Stimulated activated CD8-positive, alpha-beta memory T cell treated with anti-CD3 and anti-CD28 coated beads, Interleukin-7, amount 100 ng/mL, for 1 hour (primary cell): Measurements from ENCODE around the gene FAM219A.

Experiments used
- DNase-seq, 2 donors: peaks; one replicate each; pipeline ENCODE4 v3.0.0-alpha.2; 2020; ENCODE audit warnings: low read depth in 2 of 2

Gene FAM219A, protein sequence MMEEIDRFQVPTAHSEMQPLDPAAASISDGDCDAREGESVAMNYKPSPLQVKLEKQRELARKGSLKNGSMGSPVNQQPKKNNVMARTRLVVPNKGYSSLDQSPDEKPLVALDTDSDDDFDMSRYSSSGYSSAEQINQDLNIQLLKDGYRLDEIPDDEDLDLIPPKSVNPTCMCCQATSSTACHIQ

DNA sequence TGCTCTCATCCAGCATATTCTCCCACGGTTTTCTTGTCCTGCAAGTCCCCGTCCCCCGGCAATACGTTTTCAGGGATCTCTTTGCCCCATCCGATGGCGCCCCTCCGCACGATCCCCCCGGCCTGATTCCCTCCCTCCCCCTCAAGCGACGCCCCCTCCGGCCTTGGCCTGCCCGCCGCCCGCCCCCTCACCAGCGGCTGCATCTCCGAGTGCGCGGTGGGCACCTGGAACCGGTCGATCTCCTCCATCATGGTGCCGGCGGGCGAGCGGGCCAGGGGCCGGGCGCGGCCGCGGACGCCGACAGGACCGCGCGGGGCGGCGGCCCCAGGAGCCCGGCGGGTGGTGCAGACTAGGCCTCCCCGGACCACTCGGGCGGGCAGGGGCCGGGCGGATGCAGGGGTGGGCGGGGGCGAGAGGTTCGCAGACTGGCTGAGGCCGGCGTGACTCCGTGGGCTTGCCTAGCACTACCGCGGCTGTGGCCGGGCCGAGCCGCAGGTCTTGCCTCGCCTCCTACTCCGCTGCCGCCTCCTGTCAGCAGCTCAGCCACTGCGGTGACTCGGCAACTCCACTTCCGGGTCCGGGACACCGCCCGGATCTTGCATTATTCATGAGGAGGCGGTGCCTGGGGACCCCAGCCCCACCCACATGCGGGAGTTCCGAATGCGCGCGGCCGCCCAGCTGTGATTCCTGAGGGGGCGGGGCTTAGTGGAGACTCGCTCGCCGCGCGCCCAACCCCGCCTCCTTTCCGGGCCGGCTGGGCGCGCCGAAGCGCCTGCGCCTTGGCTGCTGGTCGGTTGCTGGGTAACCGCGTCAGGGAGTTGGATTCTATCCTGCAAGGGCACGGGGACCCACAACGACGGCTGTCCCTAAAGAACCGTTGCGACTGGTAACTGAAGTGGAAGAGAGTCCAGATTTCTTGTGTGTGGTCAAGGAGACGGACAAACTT, at the start of gene FAM219A, which contains the start of gene DNAI1:
Gene FAM219A, minus strand, starts transcription at position 558 of the 946 bp plus-strand sequence. Its CDS starts 307 bp downstream, at position 251.
Gene DNAI1, plus strand, starts transcription at position 793 of the 946 bp plus-strand sequence. CDS start 201 bp downstream, outside the sequence.
- DNase-seq: peak; percentile 98

DNA sequence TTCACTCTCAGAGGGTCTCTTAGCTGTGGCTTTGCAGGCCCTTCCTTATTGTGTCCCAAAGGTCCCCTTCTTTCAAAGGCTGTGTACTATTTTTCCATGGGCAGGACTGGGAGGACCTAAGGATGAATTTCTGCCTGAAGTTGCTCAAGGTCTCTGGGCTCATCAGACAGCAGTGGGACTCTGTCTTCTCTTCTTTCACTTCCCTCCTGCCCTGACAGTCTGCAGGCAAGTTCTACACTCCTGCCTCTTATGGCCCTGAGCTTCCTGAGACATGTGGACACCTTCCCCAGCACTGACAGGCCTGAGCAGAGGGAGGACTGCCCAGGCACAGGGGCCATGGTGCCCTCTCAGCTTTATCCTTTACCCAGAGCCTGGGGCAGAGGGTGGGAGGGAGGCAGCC, 49.6 kb upstream of the FAM219A start:
- no peak for DNase-seq

DNA sequence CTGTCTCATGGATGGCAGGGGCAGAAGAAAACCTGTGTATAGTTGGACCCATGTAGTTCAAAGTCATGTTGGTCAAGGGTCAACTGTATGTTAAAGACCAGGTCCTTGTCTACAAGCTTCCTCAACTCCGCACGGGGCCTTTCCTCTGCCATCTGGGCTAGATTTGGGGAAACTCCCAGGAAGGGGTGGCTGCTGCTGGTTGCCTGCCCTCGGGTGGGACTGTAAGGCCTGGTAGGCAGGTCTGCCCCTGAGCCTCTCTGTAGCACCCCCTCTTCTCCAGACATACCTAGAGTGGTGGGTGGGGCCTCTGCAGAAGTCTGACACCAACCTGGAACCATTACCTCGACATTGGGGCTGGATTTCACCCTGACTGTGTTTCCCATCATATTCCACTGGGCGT, 49.2 kb upstream of the FAM219A start:
- no peak for DNase-seq

DNA sequence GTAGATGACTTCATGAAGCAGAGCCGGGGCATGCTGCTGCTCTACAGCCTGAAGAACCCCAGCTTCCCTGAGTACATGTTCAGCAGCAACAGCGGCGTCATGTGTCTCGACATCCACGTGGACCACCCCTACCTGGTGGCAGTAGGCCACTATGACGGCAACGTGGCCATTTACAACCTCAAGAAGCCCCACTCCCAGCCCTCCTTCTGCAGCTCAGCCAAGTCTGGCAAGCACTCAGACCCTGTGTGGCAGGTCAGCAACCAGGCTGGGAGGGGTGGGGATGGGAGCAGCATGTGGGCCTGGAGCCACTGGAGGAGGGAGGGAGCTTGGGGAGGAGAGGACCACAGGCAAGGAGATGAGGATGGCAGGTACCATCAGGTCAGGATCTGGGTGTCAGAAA, 48.3 kb upstream of the FAM219A start:
- no peak for DNase-seq

DNA sequence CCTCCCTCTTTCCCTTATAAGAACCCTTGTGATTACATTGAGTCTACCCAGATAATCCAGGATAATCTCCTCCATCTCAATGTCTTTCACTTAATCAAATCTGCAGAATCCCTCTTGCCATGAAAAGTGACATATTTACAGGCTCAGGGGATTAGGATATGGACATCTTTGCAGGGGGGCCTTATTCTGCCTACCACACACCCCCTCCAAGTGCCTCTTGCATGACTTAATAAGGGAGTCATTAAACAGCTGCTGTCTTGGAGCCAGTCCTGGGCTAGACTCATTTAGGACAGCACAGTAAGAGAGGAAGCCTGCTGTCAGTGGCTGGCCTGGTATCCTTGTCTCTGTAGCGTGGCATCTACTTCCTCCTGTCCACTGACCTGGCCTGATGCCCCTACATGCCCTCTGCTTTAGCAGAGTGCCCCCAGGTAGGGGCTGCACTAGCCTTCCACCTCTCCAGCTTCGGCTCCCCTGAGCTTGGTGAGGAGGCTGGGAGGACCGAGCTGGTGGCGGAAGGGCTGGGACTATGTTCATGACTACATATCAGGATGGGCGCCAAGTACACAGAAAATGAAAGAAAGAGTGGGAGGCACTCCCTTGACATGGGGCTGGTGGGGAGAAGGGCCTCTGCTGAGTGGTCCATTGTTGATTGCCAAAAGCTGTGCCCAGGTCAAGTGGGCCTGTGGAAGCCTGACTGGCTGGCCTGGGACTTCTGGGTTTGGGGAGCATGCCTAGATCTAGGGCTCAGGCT, 47.2 kb upstream of the FAM219A start:
- no peak for DNase-seq

DNA sequence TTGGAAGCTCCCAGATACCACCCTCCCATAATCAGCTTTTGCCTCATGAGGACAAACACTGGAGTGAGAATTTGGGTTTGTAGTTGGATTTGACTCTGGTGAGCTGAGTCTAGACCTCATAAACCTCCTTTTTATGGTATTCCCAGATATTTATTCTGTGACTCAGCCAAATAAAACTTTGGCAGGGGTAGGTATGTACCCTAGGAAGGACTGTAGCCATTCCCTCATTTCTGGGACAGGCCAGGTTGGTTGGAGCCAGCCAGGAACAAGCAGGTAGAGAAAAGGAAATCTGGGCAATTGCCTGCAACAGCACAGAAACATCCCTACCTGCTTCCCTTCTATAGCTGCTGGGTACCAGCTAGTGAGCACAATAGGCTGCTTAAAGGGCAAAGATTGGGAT, 45.0 kb upstream of the FAM219A start:
- DNase-seq: no peak

DNA sequence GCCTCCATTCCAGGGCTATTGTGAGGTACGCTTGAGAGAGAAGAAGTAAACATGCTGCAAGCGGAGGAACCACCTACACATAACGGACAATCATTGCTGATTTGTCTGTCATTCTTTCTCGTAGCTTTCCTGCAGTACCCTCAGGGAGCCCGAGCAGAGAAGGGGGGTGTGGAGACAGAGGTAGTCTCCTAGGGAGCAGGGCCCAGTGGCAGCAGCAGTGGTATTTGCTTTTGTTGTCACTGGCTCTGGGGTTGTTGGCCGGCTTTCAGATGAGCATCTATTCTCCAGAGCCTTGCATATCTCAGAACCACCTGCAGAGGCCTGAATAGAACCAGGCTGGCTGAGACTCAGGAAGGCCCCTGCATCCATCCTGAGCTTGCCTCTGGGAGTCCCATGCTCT, 44.5 kb upstream of the FAM219A start:
- no peak for DNase-seq

DNA sequence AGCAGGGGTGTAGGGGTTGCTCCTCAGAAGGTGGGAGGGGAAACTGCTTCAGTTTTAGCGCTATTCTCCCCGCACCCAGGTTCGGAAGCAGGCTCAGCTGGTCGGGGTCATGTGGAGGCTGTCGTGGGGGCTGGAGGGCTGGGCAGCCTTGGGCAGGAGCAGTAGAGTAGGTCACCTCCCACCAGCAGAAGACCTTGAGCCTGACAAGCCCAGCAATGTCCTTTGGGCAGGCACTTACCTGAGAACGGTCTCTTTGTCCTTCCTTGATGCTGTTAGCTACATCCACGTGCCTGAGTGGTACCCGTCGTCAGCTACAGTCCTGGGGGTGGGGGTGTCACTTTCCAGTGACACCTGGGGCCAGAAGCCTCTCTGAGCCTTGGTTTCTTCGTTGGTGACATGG, 44.1 kb upstream of the FAM219A start:
- no peak for DNase-seq

DNA sequence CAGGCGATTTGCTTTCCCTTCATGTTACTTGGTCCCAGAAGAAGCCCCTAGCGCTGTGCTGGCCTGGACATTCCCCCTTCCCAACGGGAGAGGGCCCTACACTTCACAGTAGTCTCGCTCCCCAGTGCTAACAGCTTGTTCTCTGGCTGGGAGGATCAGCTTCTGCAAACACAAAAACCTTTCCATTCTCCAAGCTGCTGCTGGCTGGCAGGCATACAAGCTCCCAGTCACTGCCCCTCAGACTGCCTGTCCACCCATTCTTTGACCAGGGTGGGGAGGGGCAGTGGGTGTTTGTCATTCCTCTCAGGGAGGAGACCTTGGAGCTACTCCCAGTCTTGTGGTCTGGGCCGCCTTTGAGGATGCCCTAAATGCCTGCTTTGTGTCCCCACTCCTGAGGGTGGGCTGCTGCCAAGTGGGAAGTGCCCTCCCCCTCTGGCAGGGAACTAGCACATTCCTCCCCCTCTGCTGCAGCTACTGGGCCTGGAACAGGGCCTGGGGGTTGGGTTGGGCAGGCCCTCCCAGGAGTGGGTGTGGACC, 43.6 kb upstream of the FAM219A start:
- DNase-seq: no peak

DNA sequence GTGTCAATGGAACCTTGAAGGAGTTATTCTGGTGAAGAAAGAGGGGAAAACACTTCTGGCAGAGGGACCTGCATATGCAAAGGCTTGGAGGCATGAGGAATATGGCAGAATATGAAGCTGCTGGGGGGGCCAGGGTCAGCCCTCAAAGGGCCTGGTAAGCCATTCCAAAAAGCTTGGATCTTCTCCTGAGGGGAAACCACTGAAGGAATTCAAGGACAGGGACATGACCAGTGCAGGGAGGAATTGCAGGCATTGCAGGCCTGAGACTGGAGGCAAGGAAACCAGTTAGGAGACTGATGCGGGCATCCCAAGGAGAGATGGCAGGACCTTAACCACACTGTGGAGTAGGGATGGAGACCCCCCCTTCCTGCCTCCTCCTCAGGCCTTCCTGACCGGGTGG, 43.0 kb upstream of the FAM219A start:
- DNase-seq: no peak

DNA sequence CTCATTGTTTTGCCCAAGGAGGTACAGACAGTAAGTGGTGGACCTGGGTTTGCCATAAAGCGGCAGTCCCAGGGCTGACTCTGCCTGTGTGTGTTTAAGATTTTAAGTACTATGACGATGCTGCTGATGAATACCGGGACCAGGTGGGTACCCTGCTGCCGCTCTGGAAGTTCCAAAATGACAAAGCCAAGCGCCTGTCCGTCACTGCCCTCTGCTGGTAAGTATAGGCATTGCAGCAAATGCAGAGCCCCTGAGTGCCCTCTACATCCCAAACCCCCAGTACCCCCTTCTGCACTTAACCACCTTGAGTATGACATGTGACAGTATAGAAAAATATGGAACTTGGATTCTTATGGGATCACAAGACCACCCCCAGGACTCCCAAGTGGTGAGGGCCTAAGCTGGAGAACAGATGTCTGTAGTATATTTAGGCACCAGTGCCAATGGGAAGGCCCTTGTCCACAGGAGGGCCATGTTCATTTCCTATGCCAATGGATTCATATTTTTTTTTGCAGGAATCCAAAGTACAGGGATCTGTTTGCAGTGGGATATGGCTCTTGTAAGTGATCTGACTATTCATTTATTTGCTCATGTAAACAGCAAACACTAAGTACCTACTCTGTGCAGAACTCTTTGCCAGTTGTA, 42.4 kb upstream of the FAM219A start:
- peak; percentile 60 to 65 for DNase-seq

DNA sequence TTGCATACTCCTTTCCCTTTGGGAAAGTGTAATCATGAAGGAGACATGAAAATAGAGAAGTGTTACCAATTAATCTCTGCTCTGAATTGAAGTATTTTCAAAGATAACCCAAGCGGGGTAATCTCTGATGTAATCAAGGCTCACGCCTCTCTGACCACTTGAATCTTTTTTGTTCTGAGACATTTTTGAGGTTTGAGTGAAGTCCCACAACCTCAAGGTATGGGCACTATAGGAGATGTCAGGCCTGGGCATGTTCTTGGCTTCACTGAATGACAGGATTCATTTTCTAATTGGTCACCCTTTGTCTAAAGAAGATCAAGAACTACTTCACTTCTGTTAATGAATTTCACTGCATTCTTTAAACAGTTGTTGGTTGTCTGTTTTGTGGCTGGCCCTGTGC, 40.7 kb upstream of the FAM219A start:
- DNase-seq: no peak

DNA sequence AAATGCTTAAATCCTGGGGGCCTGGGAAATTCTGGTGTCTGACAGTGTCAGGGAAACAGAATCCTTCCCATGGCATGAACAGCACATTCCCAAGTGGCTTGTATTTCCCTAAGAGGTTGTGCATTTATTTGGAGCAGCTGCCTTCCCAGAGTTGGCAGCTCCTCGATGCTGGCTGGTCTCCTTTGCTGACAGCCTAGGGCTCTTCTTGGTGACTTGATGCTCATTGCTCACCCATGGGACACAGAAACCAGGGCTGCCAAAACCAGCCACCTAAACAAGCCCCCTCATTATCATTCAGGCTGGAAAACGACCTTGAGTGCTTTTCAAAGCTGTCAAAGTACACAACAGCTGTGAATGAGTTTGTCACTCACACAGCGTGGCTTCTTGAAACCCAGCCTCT, 40.2 kb upstream of the FAM219A start:
- no peak for DNase-seq

DNA sequence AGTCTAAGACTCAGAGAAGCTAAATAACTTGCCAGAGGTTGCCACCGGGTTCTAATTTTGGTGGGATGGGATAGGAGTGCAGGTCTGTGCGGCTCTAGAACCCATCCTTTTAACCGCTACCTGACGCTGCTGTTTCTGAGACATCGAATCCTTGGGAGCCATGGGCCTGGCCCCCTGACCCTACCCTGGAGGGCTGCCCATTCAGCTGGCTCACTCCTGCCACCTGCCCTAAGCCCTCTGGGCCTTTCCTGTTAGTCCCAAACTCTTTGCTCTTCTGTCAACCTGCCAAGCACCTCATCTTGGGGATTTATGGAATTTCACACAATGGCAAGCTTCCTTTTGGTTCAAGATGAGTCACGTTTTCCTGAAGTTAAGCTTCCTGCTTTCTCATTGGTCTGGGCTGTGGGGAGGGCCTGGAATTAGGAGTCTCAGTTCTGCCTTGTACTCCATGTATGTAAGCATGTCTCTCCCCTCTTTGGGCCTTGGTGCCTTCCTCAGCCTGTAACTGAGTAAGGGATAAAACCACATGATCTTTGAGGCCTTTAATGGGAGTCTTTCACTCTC, 37.9 kb upstream of the FAM219A start:
- DNase-seq: no peak

DNA sequence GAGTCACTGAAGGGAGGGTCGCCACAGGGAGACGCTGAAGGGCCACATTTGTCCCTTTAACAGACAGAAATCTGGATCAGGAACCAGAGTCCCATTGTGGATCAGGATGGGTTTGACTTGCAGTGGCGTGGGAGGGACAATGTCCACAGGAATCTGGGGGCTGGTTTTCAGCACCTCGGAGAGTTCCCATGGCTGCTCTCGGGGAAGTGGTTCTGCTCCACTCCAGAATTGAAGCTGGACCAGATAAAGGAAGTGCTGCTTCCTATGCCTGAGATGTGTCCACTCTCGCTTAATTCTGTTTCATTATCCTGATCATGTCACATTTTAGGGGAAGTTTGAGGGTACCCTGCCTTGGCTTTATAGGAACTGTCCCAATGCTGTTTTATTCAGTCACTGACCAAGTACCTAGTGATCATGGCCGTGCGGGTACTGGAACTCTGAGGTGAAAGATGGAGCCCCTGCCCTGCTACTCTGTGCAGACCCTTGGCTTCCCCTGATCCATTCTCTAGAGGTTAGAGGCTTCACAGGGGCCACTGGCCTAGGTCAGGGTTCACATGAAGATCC, 35.7 kb upstream of the FAM219A start:
- DNase-seq: peak in 1 of 2 donors; percentile 9

DNA sequence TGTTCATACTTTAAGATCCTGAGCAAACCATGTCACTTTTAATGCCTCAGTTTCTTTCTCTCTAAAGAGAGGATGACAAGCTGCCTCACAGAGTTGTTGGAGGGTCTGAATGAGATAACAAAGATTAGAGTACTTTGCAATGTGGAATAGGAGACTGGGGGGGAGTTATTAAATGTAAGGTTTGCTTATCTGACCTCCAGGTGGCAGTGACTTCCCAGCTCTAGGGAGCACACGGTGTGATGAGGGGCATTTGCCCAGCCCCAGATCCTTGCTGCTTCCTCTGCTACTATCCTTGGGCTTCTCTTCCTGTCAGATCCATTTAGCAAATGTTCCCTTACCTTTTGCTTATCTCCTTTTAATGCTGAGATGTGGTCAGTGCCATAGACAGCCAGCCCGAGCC, 33.7 kb upstream of the FAM219A start:
- DNase-seq: no peak

DNA sequence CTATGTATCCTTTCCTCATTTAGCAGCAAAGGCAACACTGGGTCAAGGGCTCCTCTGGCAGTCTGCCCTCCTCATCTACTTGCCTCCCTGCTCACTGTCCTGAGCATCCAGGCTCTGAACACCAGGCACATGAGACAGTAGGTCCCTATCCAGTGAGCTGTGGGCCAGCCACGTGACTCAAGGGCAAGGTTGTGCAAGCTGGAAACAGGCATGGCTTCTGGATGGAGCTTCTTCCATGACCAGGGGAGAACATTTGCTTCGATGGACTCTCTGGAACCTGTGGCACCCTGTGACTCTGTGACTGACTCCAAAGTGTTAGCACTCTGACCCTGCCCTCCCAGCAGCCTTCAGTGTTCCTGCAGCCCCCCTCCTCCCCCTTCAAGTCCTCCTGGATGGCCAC, 33.2 kb upstream of the FAM219A start:
- DNase-seq: no peak

DNA sequence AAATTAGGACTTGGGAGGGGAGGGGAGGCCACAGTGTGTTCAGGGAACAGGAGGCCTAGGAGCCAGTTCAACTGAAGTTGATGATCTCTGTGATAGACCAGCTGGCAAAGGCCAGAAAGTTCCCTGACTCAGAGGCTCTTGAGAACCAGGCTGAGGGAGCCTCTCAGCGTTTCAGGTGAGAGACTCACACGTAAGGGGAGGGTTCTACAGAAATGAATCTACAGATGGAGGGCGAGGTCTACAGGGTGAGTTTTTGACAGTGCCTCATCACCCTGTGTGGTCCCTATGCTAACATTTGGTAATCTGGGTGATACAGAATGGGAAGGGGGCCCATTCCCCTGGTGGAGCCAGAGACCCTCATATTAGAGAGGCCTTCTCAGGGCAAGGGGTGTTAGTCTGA, 32.4 kb upstream of the FAM219A start:
- no peak for DNase-seq

DNA sequence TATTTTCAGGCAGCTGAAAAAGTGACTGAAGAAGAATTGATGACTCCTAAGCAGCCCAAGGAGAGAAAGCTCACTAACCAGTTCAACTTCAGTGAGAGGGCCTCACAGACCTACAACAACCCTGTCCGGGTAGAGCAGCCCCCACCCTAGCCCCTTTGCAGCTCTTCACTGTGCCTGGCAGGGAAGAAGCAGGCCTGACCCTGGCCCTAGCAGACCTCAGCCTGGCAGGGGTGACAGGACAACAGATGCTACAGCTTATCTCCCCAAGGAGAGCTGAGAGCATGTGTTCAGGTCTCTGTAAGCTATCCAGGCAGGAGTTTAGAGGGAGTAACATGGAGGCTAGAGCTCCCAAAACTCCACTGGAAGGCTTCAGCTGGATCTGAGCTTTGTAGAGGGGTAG, 32.0 kb upstream of the FAM219A start:
- DNase-seq: no peak

DNA sequence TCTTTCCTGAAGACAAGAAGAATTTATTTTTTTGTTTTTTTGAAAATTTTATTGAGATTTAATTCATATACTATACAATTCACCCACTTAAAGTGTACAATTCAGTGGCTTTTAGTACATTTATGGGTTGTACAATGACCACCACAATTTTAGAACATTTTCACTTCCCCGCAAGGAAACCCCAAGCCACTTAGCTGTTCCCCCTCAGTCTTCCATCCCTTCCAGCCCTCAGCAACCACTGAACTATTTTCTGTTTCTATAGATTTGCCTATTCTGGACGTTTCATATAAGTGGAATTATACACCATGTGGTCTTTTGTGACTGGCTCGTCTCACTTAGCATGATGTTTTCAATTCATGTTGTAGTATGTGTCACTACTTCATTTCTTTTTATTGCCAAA, 28.2 kb upstream of the FAM219A start:
- no peak for DNase-seq

DNA sequence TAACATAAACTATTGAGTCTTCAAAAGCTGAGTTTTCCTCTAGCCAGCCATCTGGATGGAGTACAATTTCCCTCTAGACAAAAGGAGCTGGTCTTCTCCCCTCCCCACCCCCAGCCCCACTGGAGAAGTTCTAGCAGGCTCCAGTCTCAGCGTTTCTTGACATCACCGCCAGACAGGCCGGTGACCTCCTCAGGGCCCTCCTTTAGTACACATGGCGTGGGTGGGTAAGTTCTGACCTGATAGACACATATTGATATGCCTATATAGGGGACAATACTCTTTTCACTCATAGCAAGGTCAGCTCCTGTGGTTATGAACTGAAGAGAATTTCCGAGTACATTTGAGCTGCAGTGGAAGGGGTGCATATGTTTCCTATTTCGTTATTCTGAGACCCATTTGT, 27.5 kb upstream of the FAM219A start:
- no peak for DNase-seq
